Vagina (tissue), 2 donors: ENCODE measurements around the gene TFCP2L1.

Experiments
- POLR2A ChIP-seq, 2 donors: fragments of 450-650 bp; IDR thresholded peaks; one replicate each; pipeline ENCODE4 v1.6.1; 2017; ENCODE audit warnings: antibody characterized with exemption in 2 of 2, mild to moderate bottlenecking in 2 of 2, moderate library complexity in 2 of 2
- POLR2AphosphoS5 ChIP-seq, 2 donors: sonication (generic); formaldehyde crosslinking; IDR thresholded peaks; one replicate each; pipeline ENCODE4 v1.9.0; 2017; ENCODE audit warnings: antibody characterized with exemption in 2 of 2, mild to moderate bottlenecking in 2 of 2, low read depth in 1 of 2; ENCODE audit not compliant: insufficient read depth in 1 of 2
- TF ChIP-seq, protein P1 (sequence below), 3 experiments: fragments of 450-650 bp in 2 of 3; fragments of 200-600 bp in 1 of 3; sonication (generic) in 1 of 3; IDR thresholded peaks; one replicate each; pipeline ENCODE4 v1.5.1; 2017 to 2019; ENCODE audit warnings: antibody characterized with exemption in 3 of 3, mild to moderate bottlenecking in 2 of 3, moderate library complexity in 2 of 3

GRCh38 chr2:121178730-121179129 is 106.3 kb downstream of the TFCP2L1 start:
- TF ChIP-seq, protein P1, sequence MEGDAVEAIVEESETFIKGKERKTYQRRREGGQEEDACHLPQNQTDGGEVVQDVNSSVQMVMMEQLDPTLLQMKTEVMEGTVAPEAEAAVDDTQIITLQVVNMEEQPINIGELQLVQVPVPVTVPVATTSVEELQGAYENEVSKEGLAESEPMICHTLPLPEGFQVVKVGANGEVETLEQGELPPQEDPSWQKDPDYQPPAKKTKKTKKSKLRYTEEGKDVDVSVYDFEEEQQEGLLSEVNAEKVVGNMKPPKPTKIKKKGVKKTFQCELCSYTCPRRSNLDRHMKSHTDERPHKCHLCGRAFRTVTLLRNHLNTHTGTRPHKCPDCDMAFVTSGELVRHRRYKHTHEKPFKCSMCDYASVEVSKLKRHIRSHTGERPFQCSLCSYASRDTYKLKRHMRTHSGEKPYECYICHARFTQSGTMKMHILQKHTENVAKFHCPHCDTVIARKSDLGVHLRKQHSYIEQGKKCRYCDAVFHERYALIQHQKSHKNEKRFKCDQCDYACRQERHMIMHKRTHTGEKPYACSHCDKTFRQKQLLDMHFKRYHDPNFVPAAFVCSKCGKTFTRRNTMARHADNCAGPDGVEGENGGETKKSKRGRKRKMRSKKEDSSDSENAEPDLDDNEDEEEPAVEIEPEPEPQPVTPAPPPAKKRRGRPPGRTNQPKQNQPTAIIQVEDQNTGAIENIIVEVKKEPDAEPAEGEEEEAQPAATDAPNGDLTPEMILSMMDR (IDR thresholded peaks at IDR 0.05): no peak
- no peak for TF ChIP-seq POLR2AphosphoS5 (IDR thresholded peaks at IDR 0.05; ENCODE audit: insufficient read depth in 1 of 2, low read depth in 1 of 2)
- no peak for TF ChIP-seq POLR2A (IDR thresholded peaks at IDR 0.05)
